GM12878 (cell line): ENCODE results near the gene ARTN. TPM values are rescaled to one million over a fixed set of nuclear protein-coding genes. Genes with fewer than 3 reads are reported as not detected.

Source experiments
- ATAC-seq: fragments of 200-7000 bp; cut with Tn5 transposase; 3 replicates; pipeline ENCODE4 v1.9.1; 2020; ENCODE audit warnings: mild to moderate bottlenecking, moderate library complexity
- BruUV-seq: library from RNA; stranded (reverse); fragments of 400-500 nt; replicated peaks from 2 replicates; lab custom pipeline; 2021; lab: Mats Ljungman, UMichigan
- CTCF ChIA-PET: fragments of 300-600 bp; sonication (Branson Sonifier 250); formaldehyde crosslinking; extraction: SDS; loops from one replicate; lab custom pipeline; 2021; ENCODE audit warnings: inconsistent platforms; lab: Yijun Ruan, JAX
- POLR2A ChIA-PET: fragments of 350-600 bp; formaldehyde crosslinking; extraction: SDS; loops from one replicate; lab custom pipeline; 2021; ENCODE audit warnings: inconsistent platforms; lab: Charles Lee
- RAD21 ChIA-PET: fragments of 300-600 bp; sonication (Branson Sonifier 250); formaldehyde crosslinking; loops from one replicate; lab custom pipeline; 2023; ENCODE audit warnings: antibody characterized with exemption; ENCODE audit not compliant: unreplicated experiment; lab: Charles Lee
- SMC1A ChIA-PET: fragments of 300-600 bp; sonication (Branson Sonifier 250); formaldehyde crosslinking; loops from one replicate; lab custom pipeline; 2023; ENCODE audit not compliant: unreplicated experiment, uncharacterized antibody; lab: Charles Lee
- DNase-seq: peaks from one replicate; pipeline ENCODE4 v3.0.0-alpha.2; 2011; ENCODE audit warnings: low read depth, low spot score
- FAIRE-seq: peaks from 3 replicates; lab custom pipeline; 2011; peaks lifted over from hg19 to GRCh38; lab: Jason Lieb, UNC
- H2AFZ ChIP-seq: 2 replicates; pipeline ENCODE4 v1.6.0; 2011; ENCODE audit warnings: low read depth, low read length, control low read depth; ENCODE audit not compliant: control insufficient read depth
- H3K27ac ChIP-seq: 2 replicates; pipeline ENCODE4 v1.5.1; 2011; ENCODE audit warnings: control low read depth; ENCODE audit not compliant: control insufficient read depth, insufficient read depth
- H3K27me3 ChIP-seq, 2 experiments: replicated peaks in 1 of 2; 2 replicates each; pipeline versions ENCODE4 v1.6.0 to v1.6.1; 2011; ENCODE audit warnings: low read length in 1 of 2; ENCODE audit not compliant: control insufficient read depth in 2 of 2, insufficient read depth in 2 of 2
- H3K36me3 ChIP-seq, 2 experiments: 2 replicates each; pipeline ENCODE4 v1.5.1; 2011; ENCODE audit warnings: low read length in 1 of 2; ENCODE audit not compliant: control insufficient read depth in 2 of 2, insufficient read depth in 2 of 2
- H3K4me1 ChIP-seq: 2 replicates; pipeline ENCODE4 v1.6.1; 2011; ENCODE audit warnings: mild to moderate bottlenecking, low read length, moderate library complexity, mixed read lengths; ENCODE audit not compliant: control insufficient read depth, insufficient read depth
- H3K4me2 ChIP-seq: 2 replicates; pipeline ENCODE4 v1.6.0; 2011; ENCODE audit warnings: control low read depth; ENCODE audit not compliant: control insufficient read depth, insufficient read depth
- H3K4me3 ChIP-seq: fragments of 200-600 bp; sonication (generic); 2 replicates; pipeline ENCODE4 v1.5.1; 2016
- H3K79me2 ChIP-seq: 2 replicates; pipeline ENCODE4 v1.6.0; 2011; ENCODE audit warnings: low read length; ENCODE audit not compliant: control insufficient read depth, insufficient read depth
- H3K9ac ChIP-seq: 2 replicates; pipeline ENCODE4 v1.8.0; 2011; ENCODE audit warnings: low read length, control low read depth, mixed read lengths; ENCODE audit not compliant: control insufficient read depth, insufficient read depth
- H3K9me3 ChIP-seq: replicated peaks from 3 replicates; pipeline ENCODE4 v1.5.1; 2011; ENCODE audit warnings: mild to moderate bottlenecking, low read length; ENCODE audit not compliant: control insufficient read depth, insufficient read depth
- H4K20me1 ChIP-seq: 2 replicates; pipeline ENCODE4 v1.6.0; 2011; ENCODE audit not compliant: control insufficient read depth, insufficient read depth
- ATF7 ChIP-seq: fragments of 450-650 bp; IDR thresholded peaks from 2 replicates; pipeline ENCODE4 v1.6.1; 2016; ENCODE audit warnings: low read depth, mild to moderate bottlenecking
- CBFB ChIP-seq: IDR thresholded peaks from 2 replicates; pipeline ENCODE4 v1.6.1; 2016; ENCODE audit warnings: antibody characterized with exemption, low read depth
- CBX3 ChIP-seq: fragments of 200-600 bp; sonication (generic); IDR thresholded peaks from 2 replicates; pipeline ENCODE4 v1.6.1; 2016; ENCODE audit warnings: low read depth, borderline replicate concordance
- KLF5 ChIP-seq: fragments of 450-650 bp; IDR thresholded peaks from 2 replicates; pipeline ENCODE4 v1.6.1; 2014; ENCODE audit warnings: mild to moderate bottlenecking; ENCODE audit not compliant: partially characterized antibody
- MEF2A ChIP-seq: IDR thresholded peaks from 2 replicates; pipeline ENCODE4 v1.6.1; 2011; ENCODE audit warnings: low read depth, mild to moderate bottlenecking, low read length, moderate library complexity; ENCODE audit not compliant: insufficient read depth
- PML ChIP-seq: IDR thresholded peaks from 2 replicates; pipeline ENCODE4 v1.6.1; 2012; ENCODE audit warnings: low read length, inconsistent platforms
- RBBP5 ChIP-seq: fragments of 200-600 bp; sonication (generic); conservative IDR thresholded peaks from 2 replicates; pipeline ENCODE4 v1.6.1; 2016
- RFX5 ChIP-seq: IDR thresholded peaks from 2 replicates; pipeline ENCODE4 v1.6.1; 2011; ENCODE audit warnings: low read depth, low read length, improper control_type of control experiment
- SREBF2 ChIP-seq: IDR thresholded peaks from 2 replicates; pipeline ENCODE4 v1.6.1; 2012; ENCODE audit warnings: mild to moderate bottlenecking, low read length
- STAT3 ChIP-seq: IDR thresholded peaks from 2 replicates; pipeline ENCODE4 v1.6.1; 2011; ENCODE audit warnings: low read depth, low read length, improper control_type of control experiment
- TBL1XR1 ChIP-seq: IDR thresholded peaks from 2 replicates; pipeline ENCODE4 v1.6.1; 2012; ENCODE audit warnings: low read depth, low read length, improper control_type of control experiment
- ZNF622 ChIP-seq: fragments of 450-650 bp; IDR thresholded peaks from 2 replicates; pipeline ENCODE4 v1.6.1; 2017; ENCODE audit warnings: mild to moderate bottlenecking, inconsistent platforms
- WGBS: methylation state at CpG from one replicate; pipeline ENCODE4 v1.1.6; 2016; ENCODE audit warnings: low lambda C conversion rate; ENCODE audit not compliant: insufficient replicate concordance, insufficient coverage; ENCODE audit errors: missing lambda C conversion rate; 5-methylcytosine and 5-hydroxymethylcytosine counted together
- in situ Hi-C: fragments of 300-500 bp; cut with MboI; formaldehyde crosslinking; loops from 9 replicates; pipeline ENCODE4 v1.14.3; 2018; ENCODE audit warnings: mixed read lengths
- intact Hi-C: fragments of 100-400 bp; cut with micrococcal nuclease; formaldehyde crosslinking; loops from one replicate; pipeline ENCODE4 v1.14.2; 2022; ENCODE audit not compliant: unreplicated experiment
- polyA plus RNA-seq, 11 experiments: library from polyadenylated mRNA; depleted of rRNA in 4 of 11; unstranded in 6 of 11; stranded (reverse) in 5 of 11; fragments of >200 nt; fragmentation: Nextera tagmentation in 4 of 11; fragmentation: Illumina TruSeq in 1 of 11; extraction: Ambion mirVana in 4 of 11; extraction: Trizol in 1 of 11; gene quantifications; 1 replicate in 1 of 11; 2 replicates in 10 of 11; pipeline versions ENCODE4 v1.2.1 to v1.2.3, GENCODE V29; 2011 to 2016; ENCODE audit warnings: inconsistent platforms in 2 of 11, missing spikeins in 2 of 11, low read depth in 1 of 11
- total RNA-seq, 4 experiments: library from RNA; depleted of rRNA in 3 of 4; stranded (reverse); fragments of >200 nt in 3 of 4; fragmentation: Illumina TruSeq in 1 of 4; extraction: Trizol in 1 of 4; gene quantifications; 2 replicates each; pipeline versions ENCODE4 v1.2.1 to v1.2.3, GENCODE V29; 2013 to 2021
- TF ChIP-seq, protein P1 (sequence below): fragments of 450-650 bp; IDR thresholded peaks from 2 replicates; pipeline ENCODE4 v1.6.1; 2016; ENCODE audit warnings: mild to moderate bottlenecking, moderate library complexity, borderline replicate concordance

Gene ARTN
- total and polyA plus RNA-seq, 10 of the 15 experiments (the other 5 are each of a cell fraction or from before 2014, with no cell fraction given) = 0.06 to 2.1 (median 0.34) TPM; not detected in 1

- no peak for TF ChIP-seq ZNF622
These were observed 47.5 kb downstream of the ARTN start (continued) for GRCh38 chr1:43981135-43981491.

DNA sequence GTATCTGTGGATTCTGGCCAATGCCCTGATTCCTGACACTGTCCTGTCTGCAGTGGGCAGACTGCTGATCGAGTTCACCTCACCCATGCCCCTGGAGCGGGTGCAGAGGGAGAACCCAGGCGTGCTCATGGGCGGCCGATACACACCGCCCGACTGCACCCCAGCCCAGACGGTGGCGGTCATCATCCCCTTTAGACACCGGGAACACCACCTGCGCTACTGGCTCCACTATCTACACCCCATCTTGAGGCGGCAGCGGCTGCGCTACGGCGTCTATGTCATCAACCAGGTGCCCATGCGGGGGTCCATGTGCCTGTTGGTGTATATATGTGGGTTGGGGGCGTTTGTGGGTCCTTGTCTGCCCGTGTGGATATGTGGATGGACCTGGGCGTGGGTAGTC is 48.0 kb downstream of the ARTN start:
- no peak overlapping the region for H3K27ac ChIP-seq
- BruUV-seq = no TSS peak
- H3K79me2 ChIP-seq = peaks cover 26% of the 10 kb centered on the region
- H3K4me1 ChIP-seq = peaks cover 20% of the 10 kb centered on the region
- ATAC-seq = no peak
- ChIA-PET RAD21 (no interaction called here), CTCF (no interaction called here), POLR2A (no interaction called here), SMC1A (no interaction called here)
- H4K20me1 ChIP-seq = no peaks in the 10 kb centered on the region
- no peak overlapping the region for H3K9ac ChIP-seq
- no peak overlapping the region for H3K4me2 ChIP-seq
- no peak for FAIRE-seq
- peaks cover 4 to 5% of the 10 kb centered on the region in 2 experiments for H3K36me3 ChIP-seq
- H3K27me3 ChIP-seq = no peaks in the 10 kb centered on the region
- no peak for DNase-seq
- intact Hi-C loops (no loop called here), in situ Hi-C loops (no loop called here)
- no peak overlapping the region for H3K4me3 ChIP-seq
- 91% methylated on average over 20 of the region's 20 CpGs for WGBS
- TF ChIP-seq ATF7 = no peak
- no peaks in the 10 kb centered on the region for H3K9me3 ChIP-seq
- no peak overlapping the region for H2AFZ ChIP-seq

GRCh38 chr1:43982241-43982640 is 48.6 kb downstream of the ARTN start:
- Histone ChIP-seq H3K36me3 (peaks cover 0 to 4% of the 10 kb centered on the region in 2 experiments; a peak in 3 of 4 replicates), H3K9ac (no peak overlapping the region), H3K79me2 (peaks cover 23% of the 10 kb centered on the region), H3K4me2 (no peak overlapping the region), H3K4me3 (no peak overlapping the region), H3K4me1 (peaks cover 20% of the 10 kb centered on the region), H3K27ac (no peak overlapping the region), H3K9me3 (no peaks in the 10 kb centered on the region), H2AFZ (no peak overlapping the region), H3K27me3 (no peaks in the 10 kb centered on the region), H4K20me1 (no peaks in the 10 kb centered on the region)
- POLR2A ChIA-PET = no interaction called here
- TF ChIP-seq STAT3 (no peak), KLF5 (no peak), CBFB (no peak), RFX5 (no peak), MEF2A (no peak), RBBP5 (no peak), CBX3 (no peak), TBL1XR1 (no peak), SREBF2 (no peak), PML (no peak)
- TF ChIP-seq, protein P1, sequence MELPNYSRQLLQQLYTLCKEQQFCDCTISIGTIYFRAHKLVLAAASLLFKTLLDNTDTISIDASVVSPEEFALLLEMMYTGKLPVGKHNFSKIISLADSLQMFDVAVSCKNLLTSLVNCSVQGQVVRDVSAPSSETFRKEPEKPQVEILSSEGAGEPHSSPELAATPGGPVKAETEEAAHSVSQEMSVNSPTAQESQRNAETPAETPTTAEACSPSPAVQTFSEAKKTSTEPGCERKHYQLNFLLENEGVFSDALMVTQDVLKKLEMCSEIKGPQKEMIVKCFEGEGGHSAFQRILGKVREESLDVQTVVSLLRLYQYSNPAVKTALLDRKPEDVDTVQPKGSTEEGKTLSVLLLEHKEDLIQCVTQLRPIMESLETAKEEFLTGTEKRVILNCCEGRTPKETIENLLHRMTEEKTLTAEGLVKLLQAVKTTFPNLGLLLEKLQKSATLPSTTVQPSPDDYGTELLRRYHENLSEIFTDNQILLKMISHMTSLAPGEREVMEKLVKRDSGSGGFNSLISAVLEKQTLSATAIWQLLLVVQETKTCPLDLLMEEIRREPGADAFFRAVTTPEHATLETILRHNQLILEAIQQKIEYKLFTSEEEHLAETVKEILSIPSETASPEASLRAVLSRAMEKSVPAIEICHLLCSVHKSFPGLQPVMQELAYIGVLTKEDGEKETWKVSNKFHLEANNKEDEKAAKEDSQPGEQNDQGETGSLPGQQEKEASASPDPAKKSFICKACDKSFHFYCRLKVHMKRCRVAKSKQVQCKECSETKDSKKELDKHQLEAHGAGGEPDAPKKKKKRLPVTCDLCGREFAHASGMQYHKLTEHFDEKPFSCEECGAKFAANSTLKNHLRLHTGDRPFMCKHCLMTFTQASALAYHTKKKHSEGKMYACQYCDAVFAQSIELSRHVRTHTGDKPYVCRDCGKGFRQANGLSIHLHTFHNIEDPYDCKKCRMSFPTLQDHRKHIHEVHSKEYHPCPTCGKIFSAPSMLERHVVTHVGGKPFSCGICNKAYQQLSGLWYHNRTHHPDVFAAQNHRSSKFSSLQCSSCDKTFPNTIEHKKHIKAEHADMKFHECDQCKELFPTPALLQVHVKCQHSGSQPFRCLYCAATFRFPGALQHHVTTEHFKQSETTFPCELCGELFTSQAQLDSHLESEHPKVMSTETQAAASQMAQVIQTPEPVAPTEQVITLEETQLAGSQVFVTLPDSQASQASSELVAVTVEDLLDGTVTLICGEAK = no peak
- CTCF ChIA-PET = no interaction called here
- SMC1A ChIA-PET = no interaction called here
- no peak for ATAC-seq
- RAD21 ChIA-PET = no interaction called here
- no peak for FAIRE-seq
- in situ Hi-C loops (no loop called here), intact Hi-C loops (no loop called here)
- no TSS peak for BruUV-seq
- DNase-seq = no peak
- 94% methylated on average over 8 of the region's 8 CpGs for WGBS
